Ovary (tissue), 3 donors: ENCODE data around the gene CCDC91.

Experiments
- POLR2A ChIP-seq: fragments of 450-650 bp; IDR thresholded peaks from one replicate; pipeline ENCODE4 v1.6.1; 2017; ENCODE audit warnings: antibody characterized with exemption, mild to moderate bottlenecking, moderate library complexity
- TF ChIP-seq, protein P1 (sequence below), 3 donors: fragments of 450-650 bp in 2 of 3; fragments of 200-600 bp in 1 of 3; IDR thresholded peaks; one replicate each; pipeline versions ENCODE4 v1.5.1 to v1.8.0; 2016 to 2022; ENCODE audit warnings: antibody characterized with exemption in 3 of 3, mild to moderate bottlenecking in 1 of 3
- donor health status: DM: no; HTN: no; CAD: no.

DNA sequence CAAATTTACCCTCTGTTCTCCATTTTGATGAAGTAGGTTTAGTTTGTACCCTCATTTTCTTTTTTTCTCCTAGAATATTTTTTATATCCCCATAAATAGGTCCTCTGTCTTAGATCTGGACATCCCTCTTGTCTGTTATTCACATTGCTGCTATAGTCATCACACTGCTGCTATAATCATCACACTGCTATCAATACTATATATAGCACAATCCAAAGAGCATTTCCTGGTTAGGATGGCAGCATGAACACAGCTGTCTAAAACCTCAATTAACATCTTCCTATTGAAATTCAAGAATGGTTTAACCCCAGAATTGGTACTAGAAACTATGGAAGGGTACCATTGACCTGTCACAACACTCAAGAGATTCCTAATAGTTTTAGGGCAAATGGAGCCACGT lies 27.6 kb upstream of the CCDC91 start:
- TF ChIP-seq, protein P1, sequence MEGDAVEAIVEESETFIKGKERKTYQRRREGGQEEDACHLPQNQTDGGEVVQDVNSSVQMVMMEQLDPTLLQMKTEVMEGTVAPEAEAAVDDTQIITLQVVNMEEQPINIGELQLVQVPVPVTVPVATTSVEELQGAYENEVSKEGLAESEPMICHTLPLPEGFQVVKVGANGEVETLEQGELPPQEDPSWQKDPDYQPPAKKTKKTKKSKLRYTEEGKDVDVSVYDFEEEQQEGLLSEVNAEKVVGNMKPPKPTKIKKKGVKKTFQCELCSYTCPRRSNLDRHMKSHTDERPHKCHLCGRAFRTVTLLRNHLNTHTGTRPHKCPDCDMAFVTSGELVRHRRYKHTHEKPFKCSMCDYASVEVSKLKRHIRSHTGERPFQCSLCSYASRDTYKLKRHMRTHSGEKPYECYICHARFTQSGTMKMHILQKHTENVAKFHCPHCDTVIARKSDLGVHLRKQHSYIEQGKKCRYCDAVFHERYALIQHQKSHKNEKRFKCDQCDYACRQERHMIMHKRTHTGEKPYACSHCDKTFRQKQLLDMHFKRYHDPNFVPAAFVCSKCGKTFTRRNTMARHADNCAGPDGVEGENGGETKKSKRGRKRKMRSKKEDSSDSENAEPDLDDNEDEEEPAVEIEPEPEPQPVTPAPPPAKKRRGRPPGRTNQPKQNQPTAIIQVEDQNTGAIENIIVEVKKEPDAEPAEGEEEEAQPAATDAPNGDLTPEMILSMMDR (IDR thresholded peaks at IDR 0.05) = no peak
- TF ChIP-seq POLR2A = no peak
